ENCODE data around the gene ELMO1. TPM values are rescaled to one million over a fixed set of nuclear protein-coding genes. Genes with fewer than 3 reads are reported as not detected.
A peak's percentile ranks its signal among the peaks of the same experiment; 100 is the strongest.

ELMO1 gene
- total and polyA plus RNA-seq, 2 of the 13 experiments (the other 11 are each of a cell fraction or from before 2014, with no cell fraction given) = 0.11 to 0.17 TPM

GRCh38 chr7:36949711-36950600 lies 498.7 kb downstream of the ELMO1 start (continued):
- TF ChIP-seq ZFP36 (IDR thresholded peaks at IDR 0.05; ENCODE audit: borderline replicate concordance, low read depth, low read length, partially characterized antibody) (no peak), BORCS8-MEF2B (CRISPR knock-in tag; IDR thresholded peaks at IDR 0.05) (peak; percentile 66), ZNF607 (CRISPR knock-in tag; IDR thresholded peaks at IDR 0.05; ENCODE audit: borderline replicate concordance) (no peak), SNAI1 (CRISPR knock-in tag; IDR thresholded peaks at IDR 0.05; ENCODE audit: borderline replicate concordance) (no peak), SP4 (CRISPR knock-in tag; IDR thresholded peaks at IDR 0.05) (no peak), NFRKB (IDR thresholded peaks at IDR 0.05) (no peak), ARNTL (CRISPR knock-in tag; IDR thresholded peaks at IDR 0.05) (peak; percentile 85), TBX3 (IDR thresholded peaks at IDR 0.05; ENCODE audit: borderline replicate concordance) (peak; percentile 50; the same call in 1 of the 2 replicates), PAX8 (CRISPR knock-in tag; IDR thresholded peaks at IDR 0.05; ENCODE audit: borderline replicate concordance) (no peak), ZSCAN31 (CRISPR knock-in tag; IDR thresholded peaks at IDR 0.05; ENCODE audit: low read depth) (peak; percentile 68; the same call in 1 of the 2 replicates), ZNF367 (CRISPR knock-in tag; IDR thresholded peaks at IDR 0.05; ENCODE audit: borderline replicate concordance) (no peak), ATF4 (CRISPR knock-in tag; IDR thresholded peaks at IDR 0.05) (peak in 1 of 2 experiments; percentile 56; a peak in 2 of 4 replicates), ZNF441 (CRISPR knock-in tag; IDR thresholded peaks at IDR 0.05; ENCODE audit: borderline replicate concordance) (no peak; the same call in 1 of the 2 replicates), AHDC1 (CRISPR knock-in tag; IDR thresholded peaks at IDR 0.05; ENCODE audit: borderline replicate concordance) (peak; percentile 86; the same call in 1 of the 2 replicates), TARDBP (CRISPR knock-in tag; IDR thresholded peaks at IDR 0.05) (peak; percentile 90), ZMAT3 (CRISPR knock-in tag; conservative IDR thresholded peaks at IDR 0.05) (peak; percentile 23; the same call in 1 of the 2 replicates), MEF2D (CRISPR knock-in tag; IDR thresholded peaks at IDR 0.05) (peak; percentile 100), FOXK1 (CRISPR knock-in tag; IDR thresholded peaks at IDR 0.05; ENCODE audit: borderline replicate concordance, low read depth) (peak; percentile 87; the same call in 1 of the 2 replicates), ZNF879 (CRISPR knock-in tag; IDR thresholded peaks at IDR 0.05) (no peak), ZNF704 (CRISPR knock-in tag; IDR thresholded peaks at IDR 0.05; ENCODE audit: borderline replicate concordance) (no peak), BRCA1 (CRISPR knock-in tag; IDR thresholded peaks at IDR 0.05) (no peak), RFX5 (IDR thresholded peaks at IDR 0.05; ENCODE audit: low read depth, low read length) (no peak)

All from HepG2 (cell line).